HG02798 (cell line): Measurements from ENCODE around the gene CRYAB.

Experiments
- ATAC-seq: cut with Tn5 transposase; IDR thresholded peaks from one replicate; pipeline ENCODE4 v1.9.1; 2021; ENCODE audit warnings: mild to moderate bottlenecking; ENCODE audit not compliant: unreplicated experiment, poor library complexity

The CRYAB gene

GRCh38 chr11:111911563-111912401, at the start of gene CRYAB:
Gene CRYAB (minus strand): TSS chr11:111911770. CDS start chr11:111911724, 46 bp downstream.
- no peak for ATAC-seq

- no peak for ATAC-seq
These were observed 49.3 kb upstream of the CRYAB start for GRCh38 chr11:111960916-111961315.

- no peak for ATAC-seq
These were observed 46.3 kb upstream of the CRYAB start for GRCh38 chr11:111957663-111958444.

GRCh38 chr11:111954154-111954553, 42.6 kb upstream of the CRYAB start:
- no peak for ATAC-seq

- ATAC-seq, result no peak
These were observed 40.0 kb upstream of the CRYAB start for GRCh38 chr11:111951565-111951964.

- no peak for ATAC-seq
These were observed 38.2 kb upstream of the CRYAB start for GRCh38 chr11:111949519-111950426.

- ATAC-seq, result no peak
These were observed 35.6 kb upstream of the CRYAB start for GRCh38 chr11:111947143-111947542.

GRCh38 chr11:111946499-111946898, 34.9 kb upstream of the CRYAB start:
- ATAC-seq, result no peak

GRCh38 chr11:111945198-111945597, 33.6 kb upstream of the CRYAB start:
- no peak for ATAC-seq

GRCh38 chr11:111944651-111945051, 33.1 kb upstream of the CRYAB start:
- ATAC-seq, result no peak

GRCh38 chr11:111944139-111944538, 32.6 kb upstream of the CRYAB start:
- no peak for ATAC-seq

- no peak for ATAC-seq
These were observed 31.3 kb upstream of the CRYAB start for GRCh38 chr11:111942829-111943228.

GRCh38 chr11:111941963-111942362, 30.4 kb upstream of the CRYAB start:
- ATAC-seq, result no peak

- ATAC-seq, result no peak
These were observed 28.4 kb upstream of the CRYAB start for GRCh38 chr11:111939836-111940604.

- ATAC-seq, result peak; percentile 85
These were observed 27.2 kb upstream of the CRYAB start for GRCh38 chr11:111938687-111939160.

- no peak for ATAC-seq
These were observed 26.3 kb upstream of the CRYAB start for GRCh38 chr11:111937844-111938243.

- ATAC-seq, result no peak
These were observed 25.8 kb upstream of the CRYAB start for GRCh38 chr11:111937461-111937769.

GRCh38 chr11:111936040-111936540, 24.5 kb upstream of the CRYAB start:
- ATAC-seq, result no peak

- no peak for ATAC-seq
These were observed 23.9 kb upstream of the CRYAB start for GRCh38 chr11:111935317-111936039.
